NCI-H69 (cell line): ENCODE data around the gene APC2.
"Not testable (repeated sequence)": the region's sequence is repeated elsewhere in the genome, so short reads cannot be mapped to it uniquely, and the experiment has no call there.

ENCODE experiments used
- DNase-seq: peaks from one replicate; lab custom pipeline; 2025; lab: John Stamatoyannopoulos, UW

Gene APC2

GRCh38 chr19:1428738-1429391, 21.1 kb upstream of the APC2 start:
- no peak for DNase-seq

GRCh38 chr19:1429750-1430149, 20.2 kb upstream of the APC2 start:
- DNase-seq = no peak

- DNase-seq = no peak
Observed at GRCh38 chr19:1430246-1430645, 19.7 kb upstream of the APC2 start.

- DNase-seq = no peak
Observed at GRCh38 chr19:1431759-1432506, 18.0 kb upstream of the APC2 start.

GRCh38 chr19:1432507-1432887, 17.4 kb upstream of the APC2 start:
- no peak for DNase-seq

GRCh38 chr19:1433119-1434039, 16.5 kb upstream of the APC2 start:
- DNase-seq = no peak

GRCh38 chr19:1434040-1434366, 15.9 kb upstream of the APC2 start:
- DNase-seq = no peak

GRCh38 chr19:1434577-1435060, 15.3 kb upstream of the APC2 start:
- DNase-seq = no peak

- DNase-seq = no peak
Observed at GRCh38 chr19:1435378-1435989, 14.4 kb upstream of the APC2 start.

GRCh38 chr19:1437609-1438008, 12.3 kb upstream of the APC2 start:
- DNase-seq = no peak

- DNase-seq = peak; percentile 96
Observed at GRCh38 chr19:1438035-1438932, 11.6 kb upstream of the APC2 start, which contains the start of gene RPS15. Gene RPS15, plus strand, starts transcription at chr19:1438396. Its CDS starts 30 bp downstream, at chr19:1438426.

GRCh38 chr19:1438933-1439354, 11.0 kb upstream of the APC2 start:
- DNase-seq = peak; percentile 50

GRCh38 chr19:1439525-1440417, 10.2 kb upstream of the APC2 start:
- not testable (repeated sequence) for DNase-seq

- DNase-seq = no peak
Observed at GRCh38 chr19:1440418-1440801, 9.5 kb upstream of the APC2 start.

- no peak for DNase-seq
Observed at GRCh38 chr19:1441022-1441426, 8.9 kb upstream of the APC2 start.

- DNase-seq = no peak
Observed at GRCh38 chr19:1441677-1442438, 8.1 kb upstream of the APC2 start.

GRCh38 chr19:1445185-1445931, 4.6 kb upstream of the APC2 start:
- DNase-seq = peak; percentile 82

- DNase-seq = peak; percentile 87
Observed at GRCh38 chr19:1445932-1446712, 3.8 kb upstream of the APC2 start.
